ENCODE data around the gene BICDL2. TPM values are rescaled to one million over a fixed set of nuclear protein-coding genes. Genes with fewer than 3 reads are reported as not detected.

Gene BICDL2
- polyA plus RNA-seq, 3 donors: not detected

GRCh38 chr16:3022684-3023414 is 13.9 kb downstream of the BICDL2 start:
- no peaks in the 10 kb centered on the region for H3K79me2 ChIP-seq (ENCODE audit: insufficient read depth, low read length)
- intact Hi-C loops (cut with micrococcal nuclease): loop anchor here (2.0 to 10.0 kb wide), 5 partner anchors 16 to 1249 kb away; partner anchors contain the start of genes ELOB (in 1 of the 2), PAQR4 (in 1 of the 2) and TFAP4 (in 1 of the 2)
- H3K36me3 Mint-ChIP-seq: peaks cover 18 to 24% of the 10 kb centered on the region in 2 donors
- H3K4me2 ChIP-seq (replicated peaks; ENCODE audit: extremely low read depth, low read length, poor library complexity, severe bottlenecking): peak overlapping the region; percentile 99
- H4K20me1 ChIP-seq (ENCODE audit: insufficient read depth, low read length): peaks cover 66% of the 10 kb centered on the region
- peaks cover 18 to 21% (median 19%) of the 10 kb centered on the region in 3 donors for H3K27me3 Mint-ChIP-seq (ENCODE audit: low read depth in 3 of 3)
- no peaks in the 10 kb centered on the region for H3K9me3 ChIP-seq (replicated peaks in 1 of 2; ENCODE audit: control insufficient read depth in 1 of 2, insufficient read depth in 1 of 2, low read length in 2 of 2)
- H3K4me3 Mint-ChIP-seq: peak overlapping the region; percentile 88 to 96
- H3K9me3 Mint-ChIP-seq: peaks cover 0 to 8% (median 0%) of the 10 kb centered on the region in 7 donors
- H3K4me1 ChIP-seq (ENCODE audit: control insufficient read depth in 1 of 2, insufficient read depth in 2 of 2, low read length in 2 of 2): peaks cover 61 to 65% of the 10 kb centered on the region in 2 donors
- peaks cover 0 to 14% of the 10 kb centered on the region in 2 donors for H3K27me3 ChIP-seq (ENCODE audit: control insufficient read depth in 2 of 2, insufficient read depth in 2 of 2, low read length in 2 of 2)
- H3K27ac Mint-ChIP-seq: peak overlapping the region; percentile 87 to 99 (median 95)
- peak overlapping the region; percentile 18 to 96 for H3K27ac ChIP-seq (ENCODE audit: low read depth in 1 of 2, low read length in 2 of 2)
- peak overlapping the region; percentile 44 for H3K9ac ChIP-seq (ENCODE audit: insufficient read depth, low read length, poor library complexity, severe bottlenecking)
- peak in 2 of 3 donors; percentile 49 to 50 for DNase-seq
- no peak for TF ChIP-seq CTCF (IDR thresholded peaks at IDR 0.05)
- H3K4me1 Mint-ChIP-seq: peaks cover 58% of the 10 kb centered on the region
- H3K36me3 ChIP-seq (replicated peaks in 1 of 2; ENCODE audit: control insufficient read depth in 1 of 2, insufficient read depth in 2 of 2, low read length in 2 of 2): peaks cover 19 to 21% of the 10 kb centered on the region in 2 donors
- 38% methylated on average over 6 of the region's 8 CpGs for WGBS (ENCODE audit: insufficient coverage)
- peak overlapping the region; percentile 42 for H2AFZ ChIP-seq (ENCODE audit: insufficient read depth, low read depth, low read length, poor library complexity, severe bottlenecking)
- H3K4me3 ChIP-seq (replicated peaks in 1 of 3; ENCODE audit: low read depth in 2 of 3, low read length in 3 of 3): peak overlapping the region in 2 of 3 experiments; percentile 58 to 91

GRCh38 chr16:3022208-3022683 is 14.5 kb downstream of the BICDL2 start:
- no peak for TF ChIP-seq CTCF (IDR thresholded peaks at IDR 0.05)
- 0% methylated on average over 3 of the region's 8 CpGs for WGBS (ENCODE audit: insufficient coverage)
- Histone ChIP-seq H3K4me3 (replicated peaks in 1 of 3; ENCODE audit: low read depth in 2 of 3, low read length in 3 of 3) (peak overlapping the region in 2 of 3 experiments; percentile 60 to 91), H2AFZ (ENCODE audit: insufficient read depth, low read depth, low read length, poor library complexity, severe bottlenecking) (no peak overlapping the region), H3K27ac (ENCODE audit: low read depth in 1 of 2, low read length in 2 of 2) (peak overlapping the region; percentile 18 to 96), H3K4me2 (replicated peaks; ENCODE audit: extremely low read depth, low read length, poor library complexity, severe bottlenecking) (peak overlapping the region; percentile 99), H3K27me3 (ENCODE audit: control insufficient read depth in 2 of 2, insufficient read depth in 2 of 2, low read length in 2 of 2) (peaks cover 0 to 17% of the 10 kb centered on the region in 2 donors), H3K4me1 (ENCODE audit: control insufficient read depth in 1 of 2, insufficient read depth in 2 of 2, low read length in 2 of 2) (peaks cover 62 to 64% of the 10 kb centered on the region in 2 donors), H4K20me1 (ENCODE audit: insufficient read depth, low read length) (peaks cover 61% of the 10 kb centered on the region), H3K9ac (ENCODE audit: insufficient read depth, low read length, poor library complexity, severe bottlenecking) (peak overlapping the region; percentile 59), H3K36me3 (replicated peaks in 1 of 2; ENCODE audit: control insufficient read depth in 1 of 2, insufficient read depth in 2 of 2, low read length in 2 of 2) (peaks cover 18 to 19% of the 10 kb centered on the region in 2 donors), H3K9me3 (replicated peaks in 1 of 2; ENCODE audit: control insufficient read depth in 1 of 2, insufficient read depth in 1 of 2, low read length in 2 of 2) (no peaks in the 10 kb centered on the region), H3K79me2 (ENCODE audit: insufficient read depth, low read length) (no peaks in the 10 kb centered on the region)
- peak overlapping the region; percentile 87 to 99 (median 95) for H3K27ac Mint-ChIP-seq
- H3K9me3 Mint-ChIP-seq: peaks cover 0 to 8% (median 0%) of the 10 kb centered on the region in 7 donors
- peak; percentile 81 to 89 (median 87) for DNase-seq
- H3K27me3 Mint-ChIP-seq (ENCODE audit: low read depth in 3 of 3): peaks cover 18 to 24% (median 20%) of the 10 kb centered on the region in 3 donors
- peaks cover 17 to 20% of the 10 kb centered on the region in 2 donors for H3K36me3 Mint-ChIP-seq
- H3K4me3 Mint-ChIP-seq: peak overlapping the region; percentile 88 to 96
- peaks cover 56% of the 10 kb centered on the region for H3K4me1 Mint-ChIP-seq
- intact Hi-C loops (cut with micrococcal nuclease): loop anchor here (2.0 to 10.0 kb wide), 5 partner anchors 15 to 1250 kb away; partner anchors contain the start of genes ELOB (in 1 of the 2), PAQR4 (in 1 of the 2) and TFAP4 (in 1 of the 2)

Measured in CD14-positive monocyte (primary cell).